ENCODE data around the gene RS1.

DNA sequence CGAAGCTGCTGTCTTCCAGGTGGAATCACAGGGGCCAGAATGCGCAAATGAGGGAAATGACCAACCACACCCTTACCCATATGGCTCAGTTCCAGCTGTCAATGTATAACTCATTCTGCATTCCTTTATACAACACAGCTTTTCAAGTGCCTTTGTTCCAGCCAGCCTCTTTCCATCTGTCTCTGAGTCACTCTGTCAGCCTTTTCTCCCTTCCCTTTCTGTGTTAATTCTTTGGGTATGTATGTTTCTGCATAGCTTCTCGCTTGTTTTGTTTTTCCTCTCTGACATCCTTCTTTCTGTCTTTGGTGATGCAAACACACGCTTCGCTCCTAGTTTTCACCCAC lies 54.5 kb downstream of the RS1 start:
- TF ChIP-seq, protein P1, sequence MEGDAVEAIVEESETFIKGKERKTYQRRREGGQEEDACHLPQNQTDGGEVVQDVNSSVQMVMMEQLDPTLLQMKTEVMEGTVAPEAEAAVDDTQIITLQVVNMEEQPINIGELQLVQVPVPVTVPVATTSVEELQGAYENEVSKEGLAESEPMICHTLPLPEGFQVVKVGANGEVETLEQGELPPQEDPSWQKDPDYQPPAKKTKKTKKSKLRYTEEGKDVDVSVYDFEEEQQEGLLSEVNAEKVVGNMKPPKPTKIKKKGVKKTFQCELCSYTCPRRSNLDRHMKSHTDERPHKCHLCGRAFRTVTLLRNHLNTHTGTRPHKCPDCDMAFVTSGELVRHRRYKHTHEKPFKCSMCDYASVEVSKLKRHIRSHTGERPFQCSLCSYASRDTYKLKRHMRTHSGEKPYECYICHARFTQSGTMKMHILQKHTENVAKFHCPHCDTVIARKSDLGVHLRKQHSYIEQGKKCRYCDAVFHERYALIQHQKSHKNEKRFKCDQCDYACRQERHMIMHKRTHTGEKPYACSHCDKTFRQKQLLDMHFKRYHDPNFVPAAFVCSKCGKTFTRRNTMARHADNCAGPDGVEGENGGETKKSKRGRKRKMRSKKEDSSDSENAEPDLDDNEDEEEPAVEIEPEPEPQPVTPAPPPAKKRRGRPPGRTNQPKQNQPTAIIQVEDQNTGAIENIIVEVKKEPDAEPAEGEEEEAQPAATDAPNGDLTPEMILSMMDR (IDR thresholded peaks at IDR 0.05): no peak
- no peak for TF ChIP-seq POLR2A (IDR thresholded peaks at IDR 0.05)
